ENCODE measurements around the gene GOLGA2.

The GOLGA2 gene

DNA sequence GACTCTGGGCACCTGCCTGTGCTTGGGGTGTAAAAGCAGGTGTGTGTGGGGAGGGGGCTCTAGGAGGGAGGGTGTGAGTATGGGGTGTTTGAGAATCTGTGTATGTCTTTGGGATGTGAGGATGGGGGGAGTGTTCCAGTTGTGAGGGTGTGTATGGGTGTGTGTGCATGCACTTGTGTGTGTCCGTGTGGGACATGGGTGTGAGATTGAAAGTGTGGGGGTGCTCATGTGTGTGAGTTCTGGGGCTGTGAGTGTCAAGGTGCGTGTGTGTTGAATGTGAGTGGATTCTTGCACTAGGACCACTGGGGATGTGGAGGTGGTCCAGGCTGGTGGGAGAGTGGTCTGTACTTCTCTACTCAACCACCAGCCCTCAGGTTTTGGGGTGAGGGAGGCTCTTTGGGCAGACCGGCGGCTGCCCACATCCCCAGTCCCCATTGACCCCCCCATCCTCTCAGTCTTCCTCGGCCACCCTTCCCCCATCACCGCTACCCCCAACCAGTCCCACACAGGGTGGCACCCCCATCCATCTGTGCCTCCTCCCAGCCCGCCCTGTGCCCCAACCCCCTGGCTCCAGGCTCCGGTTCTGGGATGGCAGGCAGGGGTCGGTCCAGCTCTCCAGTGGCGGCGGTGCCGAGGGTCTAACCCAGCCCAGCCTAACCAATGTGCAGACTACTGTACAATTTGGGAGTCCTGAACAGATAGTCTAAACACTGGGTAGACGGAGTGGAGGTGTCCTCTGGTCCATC, 31.5 kb downstream of the GOLGA2 start:
- no peak for TF ChIP-seq ZFX (IDR thresholded peaks at IDR 0.05)
- TF ChIP-seq, protein P1, sequence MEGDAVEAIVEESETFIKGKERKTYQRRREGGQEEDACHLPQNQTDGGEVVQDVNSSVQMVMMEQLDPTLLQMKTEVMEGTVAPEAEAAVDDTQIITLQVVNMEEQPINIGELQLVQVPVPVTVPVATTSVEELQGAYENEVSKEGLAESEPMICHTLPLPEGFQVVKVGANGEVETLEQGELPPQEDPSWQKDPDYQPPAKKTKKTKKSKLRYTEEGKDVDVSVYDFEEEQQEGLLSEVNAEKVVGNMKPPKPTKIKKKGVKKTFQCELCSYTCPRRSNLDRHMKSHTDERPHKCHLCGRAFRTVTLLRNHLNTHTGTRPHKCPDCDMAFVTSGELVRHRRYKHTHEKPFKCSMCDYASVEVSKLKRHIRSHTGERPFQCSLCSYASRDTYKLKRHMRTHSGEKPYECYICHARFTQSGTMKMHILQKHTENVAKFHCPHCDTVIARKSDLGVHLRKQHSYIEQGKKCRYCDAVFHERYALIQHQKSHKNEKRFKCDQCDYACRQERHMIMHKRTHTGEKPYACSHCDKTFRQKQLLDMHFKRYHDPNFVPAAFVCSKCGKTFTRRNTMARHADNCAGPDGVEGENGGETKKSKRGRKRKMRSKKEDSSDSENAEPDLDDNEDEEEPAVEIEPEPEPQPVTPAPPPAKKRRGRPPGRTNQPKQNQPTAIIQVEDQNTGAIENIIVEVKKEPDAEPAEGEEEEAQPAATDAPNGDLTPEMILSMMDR (conservative IDR thresholded peaks at IDR 0.05): no peak
- H3K27ac ChIP-seq: no peak overlapping the region

- TF ChIP-seq, protein P1 (conservative IDR thresholded peaks at IDR 0.05): no peak
- TF ChIP-seq ZFX (IDR thresholded peaks at IDR 0.05): no peak
- H3K27ac ChIP-seq: no peak overlapping the region
These were observed 32.4 kb downstream of the GOLGA2 start for GRCh38 chr9:128243215-128244018.

GRCh38 chr9:128242828-128243214, 33.0 kb downstream of the GOLGA2 start:
- no peak for TF ChIP-seq ZFX (IDR thresholded peaks at IDR 0.05)
- TF ChIP-seq, protein P1 (conservative IDR thresholded peaks at IDR 0.05): no peak
- H3K27ac ChIP-seq: no peak overlapping the region

DNA sequence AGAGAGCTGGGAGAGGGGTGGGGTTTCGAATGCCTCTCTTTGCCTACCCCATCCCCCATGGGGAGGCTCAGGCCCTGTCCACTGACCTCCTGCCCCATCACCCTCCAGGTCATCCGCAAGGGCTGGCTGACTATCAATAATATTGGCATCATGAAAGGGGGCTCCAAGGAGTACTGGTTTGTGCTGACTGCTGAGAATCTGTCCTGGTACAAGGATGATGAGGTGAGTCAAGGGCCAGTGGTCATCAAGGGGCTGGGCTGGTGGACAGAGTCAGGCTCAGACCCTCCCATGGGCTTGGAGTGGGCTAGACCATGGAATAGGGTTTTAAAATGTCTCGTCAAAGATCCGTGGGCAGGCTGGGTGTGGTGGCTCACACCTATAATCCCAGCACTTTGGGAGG, 33.7 kb downstream of the GOLGA2 start:
- no peak for TF ChIP-seq ZFX (IDR thresholded peaks at IDR 0.05)
- TF ChIP-seq, protein P1 (conservative IDR thresholded peaks at IDR 0.05): no peak
- no peak overlapping the region for H3K27ac ChIP-seq

DNA sequence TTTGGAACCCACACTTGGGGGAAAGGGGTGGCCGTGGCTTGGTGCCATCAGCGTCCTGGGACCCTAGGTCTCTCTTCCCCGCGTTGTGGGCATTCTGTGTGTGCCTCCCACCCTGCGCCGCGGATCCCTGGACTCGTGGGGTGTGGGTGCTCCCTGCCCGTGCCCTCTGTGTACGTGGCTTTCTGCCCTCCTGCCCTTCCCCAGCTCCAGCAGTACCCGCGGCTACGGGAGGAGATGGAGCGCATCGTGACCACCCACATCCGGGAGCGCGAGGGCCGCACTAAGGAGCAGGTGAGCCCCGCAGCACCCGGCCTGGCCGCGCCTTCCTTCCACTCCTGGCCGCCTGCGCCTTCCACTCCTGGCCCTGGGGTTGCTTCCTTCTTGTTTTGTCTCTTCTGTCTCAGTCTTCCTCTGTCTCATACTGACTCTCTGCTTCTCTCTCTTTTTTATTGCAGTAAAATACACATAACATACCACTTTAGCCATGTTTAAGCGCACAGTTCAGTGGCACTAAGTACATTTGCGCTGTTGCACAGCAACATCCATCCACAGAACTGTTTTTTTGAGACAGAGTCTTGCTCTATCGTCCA, 41.9 kb downstream of the GOLGA2 start:
- no peak overlapping the region for H3K27ac ChIP-seq
- TF ChIP-seq, protein P1 (conservative IDR thresholded peaks at IDR 0.05): no peak
- TF ChIP-seq ZFX (IDR thresholded peaks at IDR 0.05): no peak

DNA sequence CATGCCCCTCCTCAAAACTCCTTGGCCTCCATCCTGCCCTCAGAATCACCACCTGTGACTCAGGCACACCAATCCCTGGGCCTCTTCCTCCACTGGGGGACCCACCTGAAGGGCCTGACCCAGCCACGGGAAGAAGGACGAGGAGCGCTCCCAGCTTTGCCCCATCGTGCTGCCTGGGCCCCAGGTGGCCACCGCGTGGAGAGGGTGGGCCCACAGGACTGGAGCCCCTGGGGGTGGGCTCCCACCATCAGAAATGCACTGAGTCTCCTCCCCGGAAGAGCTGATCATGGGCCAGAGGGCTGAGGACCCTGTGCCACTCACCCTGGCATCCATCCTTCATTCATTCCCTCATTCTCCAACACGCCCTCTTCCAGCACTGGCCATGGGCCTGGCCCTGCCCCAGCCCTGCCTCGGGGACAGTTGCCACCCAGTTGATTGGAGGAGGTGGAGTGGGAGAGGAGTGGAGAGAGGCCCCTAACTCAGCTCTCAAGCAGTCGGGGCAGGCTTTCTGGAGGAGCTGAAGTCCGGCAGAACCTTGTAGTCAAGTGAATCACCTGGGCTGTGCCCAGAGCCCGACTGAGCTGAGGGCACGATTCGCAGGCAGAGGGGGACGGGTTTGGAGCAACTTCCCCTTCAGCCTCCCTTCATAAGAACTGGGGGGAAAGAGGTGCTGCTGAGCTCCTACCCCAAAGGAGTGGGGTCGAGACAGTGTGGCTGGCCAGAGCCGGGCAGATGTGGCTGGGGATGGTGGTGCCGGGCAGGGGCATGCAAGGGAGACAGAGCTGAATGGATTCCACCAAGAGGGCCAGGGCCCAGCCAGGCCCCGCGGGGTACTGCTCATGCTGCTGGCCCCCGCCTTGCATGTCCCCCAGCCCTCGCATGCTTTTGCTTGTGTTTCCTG, 43.0 kb downstream of the GOLGA2 start:
- H3K27ac ChIP-seq: no peak overlapping the region
- TF ChIP-seq, protein P1 (conservative IDR thresholded peaks at IDR 0.05): no peak
- no peak for TF ChIP-seq ZFX (IDR thresholded peaks at IDR 0.05)
